Stomach smooth muscle (tissue), 2 donors: ENCODE data around the gene POLR2F.
"Not testable (repeated sequence)": the region's sequence is repeated elsewhere in the genome, so short reads cannot be mapped to it uniquely, and the experiment has no call there.

Experiments used
- H3K27ac ChIP-seq: one replicate; pipeline ENCODE4 v1.7.0; 2013; ENCODE audit warnings: mild to moderate bottlenecking, low read length, inconsistent platforms
- H3K27me3 ChIP-seq, 2 donors: one replicate each; pipeline ENCODE4 v1.7.0; 2013; ENCODE audit warnings: low read length in 2 of 2; ENCODE audit not compliant: insufficient read depth in 2 of 2, control insufficient read depth in 1 of 2
- H3K36me3 ChIP-seq, 2 donors: one replicate each; pipeline ENCODE4 v1.7.0; 2013; ENCODE audit warnings: low read length in 2 of 2; ENCODE audit not compliant: control insufficient read depth in 2 of 2, insufficient read depth in 2 of 2
- H3K4me1 ChIP-seq: one replicate; pipeline ENCODE4 v1.7.0; 2013; ENCODE audit warnings: low read length; ENCODE audit not compliant: control insufficient read depth, insufficient read depth
- H3K4me3 ChIP-seq, 2 donors: one replicate each; pipeline ENCODE4 v1.7.0; 2013; ENCODE audit warnings: low read length in 2 of 2
- H3K9ac ChIP-seq, 2 donors: one replicate each; pipeline ENCODE4 v1.7.0; 2013; ENCODE audit warnings: low read length in 2 of 2, mild to moderate bottlenecking in 1 of 2
- H3K9me3 ChIP-seq, 2 donors: one replicate each; pipeline ENCODE4 v1.7.0; 2013; ENCODE audit warnings: low read length in 2 of 2; ENCODE audit not compliant: control insufficient read depth in 2 of 2
- donor health status: healthy.
- donor health status: Pancreatic carcinoma.

POLR2F gene

GRCh38 chr22:37954686-37955085 is 1.2 kb downstream of the POLR2F start:
- Histone ChIP-seq H3K4me3 (peak overlapping the region; percentile 98 to 99), H3K9me3 (no peaks in the 10 kb centered on the region), H3K27ac (no peak overlapping the region), H3K36me3 (peaks cover 20 to 25% of the 10 kb centered on the region in 2 donors), H3K4me1 (peaks cover 20% of the 10 kb centered on the region), H3K27me3 (no peaks in the 10 kb centered on the region), H3K9ac (peak overlapping the region in 1 of 2 donors; percentile 28)

DNA sequence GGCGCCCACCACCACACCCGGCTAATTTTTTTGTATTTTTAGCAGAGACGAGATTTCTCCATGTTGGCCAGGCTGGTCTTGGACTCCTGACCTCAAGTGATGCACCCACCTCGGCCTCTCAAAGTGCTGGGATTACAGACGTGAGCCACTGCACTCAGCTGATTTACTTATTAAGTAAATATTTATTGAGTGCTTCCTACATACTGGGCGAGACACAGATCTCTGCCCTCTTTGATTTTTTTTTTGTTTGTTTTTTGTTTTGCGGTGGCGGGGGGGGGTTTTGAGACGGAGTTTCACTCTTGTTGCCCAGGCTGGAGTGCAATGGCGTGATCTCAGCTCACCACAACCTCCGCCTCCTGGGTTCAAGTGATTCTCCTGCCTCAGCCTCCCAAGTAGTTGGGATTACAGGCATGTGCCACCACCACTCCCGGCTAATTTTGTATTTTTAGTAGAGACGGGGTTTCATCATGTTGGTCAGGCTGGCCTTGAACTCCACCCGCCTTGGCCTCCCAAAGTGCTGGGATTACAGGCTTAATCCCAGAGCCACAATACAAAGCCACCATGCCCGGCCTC is 2.4 kb downstream of the POLR2F start:
- peaks cover 20 to 29% of the 10 kb centered on the region in 2 donors for H3K36me3 ChIP-seq
- not testable (repeated sequence) for H3K27ac ChIP-seq, H3K9ac ChIP-seq, H3K27me3 ChIP-seq, H3K4me3 ChIP-seq, H3K9me3 ChIP-seq
- peaks cover 20% of the 10 kb centered on the region for H3K4me1 ChIP-seq

DNA sequence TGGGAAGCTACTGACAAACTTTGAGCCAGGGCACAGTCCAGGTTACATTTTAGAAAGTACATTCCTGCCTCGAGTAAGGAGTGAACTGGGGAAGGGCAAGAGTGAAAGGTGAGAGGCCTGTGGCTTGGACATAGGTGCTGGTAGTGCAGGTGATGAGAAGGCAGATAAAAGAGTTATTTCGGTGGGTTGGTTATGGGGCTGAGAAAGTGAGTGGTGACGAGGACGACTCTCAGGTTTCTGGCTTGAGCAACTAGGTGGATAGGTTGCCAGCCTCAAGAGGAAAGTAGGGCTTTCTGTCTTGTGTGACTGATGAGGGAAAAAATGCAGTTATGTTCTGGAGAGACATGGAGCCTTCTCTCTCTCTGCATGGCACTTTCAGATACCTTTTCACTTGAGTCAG is 3.7 kb downstream of the POLR2F start:
- Histone ChIP-seq H3K36me3 (peaks cover 29 to 40% of the 10 kb centered on the region in 2 donors), H3K9ac (no peak overlapping the region), H3K4me3 (no peak overlapping the region), H3K9me3 (no peaks in the 10 kb centered on the region), H3K27ac (no peak overlapping the region), H3K27me3 (no peaks in the 10 kb centered on the region), H3K4me1 (peaks cover 20% of the 10 kb centered on the region)

DNA sequence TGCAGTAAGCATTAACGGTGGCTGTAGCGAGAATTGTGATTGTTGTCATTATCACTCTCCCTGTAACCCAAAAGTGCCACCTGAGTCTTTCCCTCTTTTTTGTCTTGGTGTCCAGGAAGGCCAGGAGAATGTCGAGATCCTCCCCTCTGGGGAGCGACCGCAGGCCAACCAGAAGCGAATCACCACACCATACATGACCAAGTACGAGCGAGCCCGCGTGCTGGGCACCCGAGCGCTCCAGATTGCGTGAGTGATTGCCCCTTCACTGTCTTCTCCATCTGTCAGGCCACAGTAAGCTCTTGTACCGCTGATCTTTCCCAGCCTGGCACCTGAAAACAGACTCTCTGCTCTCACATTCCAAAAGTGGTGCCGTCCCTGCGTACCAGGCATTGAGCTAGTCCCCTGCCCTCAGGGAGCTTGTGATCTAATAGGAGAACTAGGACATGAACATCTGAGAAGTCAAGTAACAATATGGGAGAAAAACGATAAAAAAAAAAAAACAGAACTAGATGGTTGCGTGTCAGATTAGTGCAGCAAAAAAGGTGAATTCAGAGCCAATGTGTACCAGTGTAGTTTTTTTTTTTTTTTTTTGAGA is 5.8 kb downstream of the POLR2F start:
- H3K36me3 ChIP-seq, result peaks cover 29 to 46% of the 10 kb centered on the region in 2 donors
- H3K9me3 ChIP-seq, result no peaks in the 10 kb centered on the region
- H3K9ac ChIP-seq, result no peak overlapping the region

DNA sequence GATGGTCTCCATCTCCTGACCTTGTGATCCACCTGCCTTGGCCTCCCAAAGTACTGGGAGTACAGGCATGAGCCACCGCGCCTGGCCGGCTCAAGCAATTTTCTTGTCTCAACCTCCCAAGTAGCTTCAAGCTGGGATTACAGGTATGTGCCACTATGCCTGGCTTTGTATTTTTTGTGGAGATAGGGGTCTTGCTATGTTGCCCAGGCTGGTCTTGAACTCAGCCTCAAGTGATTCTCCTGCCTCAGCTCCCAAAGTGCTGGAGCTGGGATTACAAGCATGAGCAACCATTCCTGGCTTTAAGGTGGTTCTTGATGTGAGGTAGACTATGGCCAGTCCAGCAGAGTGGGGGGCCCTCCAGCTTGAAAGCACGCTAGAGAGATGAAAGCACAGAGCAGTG is 7.6 kb downstream of the POLR2F start:
- H3K4me3 ChIP-seq, result no peak overlapping the region
- H3K36me3 ChIP-seq, result peaks cover 29 to 46% of the 10 kb centered on the region in 2 donors
- no peak overlapping the region for H3K27ac ChIP-seq
- H3K27me3 ChIP-seq, result no peaks in the 10 kb centered on the region
- H3K9ac ChIP-seq, result no peak overlapping the region
- H3K9me3 ChIP-seq, result no peaks in the 10 kb centered on the region
- peaks cover 3% of the 10 kb centered on the region for H3K4me1 ChIP-seq

More for the DNA sequence above, 5.8 kb downstream of the POLR2F start:
- Histone ChIP-seq H3K4me3 (no peak overlapping the region), H3K27ac (no peak overlapping the region), H3K4me1 (peaks cover 5% of the 10 kb centered on the region), H3K27me3 (no peaks in the 10 kb centered on the region)

- Histone ChIP-seq H3K27me3 (no peaks in the 10 kb centered on the region), H3K27ac (no peak overlapping the region), H3K36me3 (peaks cover 21 to 37% of the 10 kb centered on the region in 2 donors), H3K4me1 (peaks cover 5% of the 10 kb centered on the region), H3K4me3 (no peak overlapping the region), H3K9me3 (no peaks in the 10 kb centered on the region), H3K9ac (no peak overlapping the region)
These were observed 12.6 kb downstream of the POLR2F start for GRCh38 chr22:37965940-37966664.

DNA sequence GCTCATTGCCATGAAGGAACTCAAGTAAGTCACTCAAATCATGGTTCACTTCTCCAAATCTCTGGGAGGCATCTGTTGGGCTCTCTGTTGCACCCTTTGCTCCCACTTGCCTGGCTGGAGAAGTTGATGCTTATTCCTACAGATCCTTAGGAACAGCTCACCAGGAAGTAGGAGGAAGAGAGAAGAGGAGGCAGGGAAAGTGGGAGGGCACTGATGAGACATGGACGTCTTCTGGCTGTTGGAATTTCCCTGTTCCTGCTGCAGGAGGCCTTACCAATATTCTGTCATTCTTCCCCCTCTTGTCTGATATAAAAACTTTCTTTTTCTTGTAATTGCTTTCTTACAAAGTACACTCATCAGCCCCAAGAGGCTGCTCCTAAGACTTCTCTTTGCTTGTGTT is 13.6 kb downstream of the POLR2F start:
- Histone ChIP-seq H3K36me3 (peaks cover 14 to 28% of the 10 kb centered on the region in 2 donors), H3K4me3 (no peak overlapping the region), H3K9ac (no peak overlapping the region), H3K9me3 (no peaks in the 10 kb centered on the region), H3K27ac (no peak overlapping the region), H3K27me3 (no peaks in the 10 kb centered on the region), H3K4me1 (peaks cover 5% of the 10 kb centered on the region)

GRCh38 chr22:37967637-37968451 is 14.3 kb downstream of the POLR2F start:
- Histone ChIP-seq H3K27me3 (no peaks in the 10 kb centered on the region), H3K9me3 (no peaks in the 10 kb centered on the region), H3K9ac (no peak overlapping the region), H3K27ac (no peak overlapping the region), H3K36me3 (peaks cover 14 to 25% of the 10 kb centered on the region in 2 donors), H3K4me1 (peaks cover 5% of the 10 kb centered on the region), H3K4me3 (no peak overlapping the region)

DNA sequence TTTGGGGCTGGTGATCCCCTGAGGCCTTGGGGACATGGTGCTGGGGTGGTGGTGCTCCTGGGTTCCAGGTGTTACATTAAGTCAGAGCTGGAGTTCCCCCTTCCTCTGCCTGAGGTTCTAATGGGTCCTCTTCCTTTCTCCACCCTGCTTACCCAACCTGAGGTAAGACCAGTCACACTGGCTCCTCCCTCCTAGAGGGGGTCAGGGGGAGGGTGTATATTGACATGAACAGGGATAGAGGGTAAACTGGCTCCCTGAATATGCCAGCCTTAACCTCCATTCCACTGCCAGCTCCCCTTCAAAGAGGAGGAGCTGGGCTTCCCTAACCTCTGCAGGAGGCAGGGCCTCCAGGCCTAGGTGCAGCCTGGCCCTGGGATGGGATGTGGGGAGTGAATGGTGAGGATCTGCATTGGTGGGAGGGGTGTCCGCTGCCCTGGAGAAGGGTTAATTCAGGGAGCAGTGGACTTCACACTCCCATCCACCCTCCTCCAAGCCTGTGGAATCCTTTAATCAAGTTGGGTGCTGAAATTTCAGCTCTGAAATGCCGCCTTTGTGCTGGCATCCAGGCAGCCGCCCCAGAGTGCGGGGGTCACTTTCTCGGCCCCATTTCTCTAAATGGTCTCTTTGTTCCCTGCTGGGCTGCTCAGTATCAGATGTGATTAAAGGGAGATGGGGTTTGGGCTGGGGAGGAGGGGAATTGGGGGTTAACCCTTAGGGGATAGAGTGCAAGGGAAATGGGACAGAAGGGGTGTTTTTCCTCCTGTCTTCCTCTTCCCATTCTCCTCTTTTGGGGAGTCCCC is 15.2 kb downstream of the POLR2F start:
- no peaks in the 10 kb centered on the region for H3K27me3 ChIP-seq
- no peak overlapping the region for H3K27ac ChIP-seq
- H3K9me3 ChIP-seq, result no peaks in the 10 kb centered on the region
- peaks cover 5% of the 10 kb centered on the region for H3K4me1 ChIP-seq
- H3K9ac ChIP-seq, result no peak overlapping the region
- H3K36me3 ChIP-seq, result peaks cover 14 to 21% of the 10 kb centered on the region in 2 donors
- H3K4me3 ChIP-seq, result no peak overlapping the region

- H3K27ac ChIP-seq, result no peak overlapping the region
- H3K4me1 ChIP-seq, result peaks cover 6% of the 10 kb centered on the region
- no peak overlapping the region for H3K9ac ChIP-seq
- no peaks in the 10 kb centered on the region for H3K9me3 ChIP-seq
- H3K36me3 ChIP-seq, result peaks cover 14 to 26% of the 10 kb centered on the region in 2 donors
- no peaks in the 10 kb centered on the region for H3K27me3 ChIP-seq
- no peak overlapping the region for H3K4me3 ChIP-seq
These were observed 17.4 kb downstream of the POLR2F start for GRCh38 chr22:37970864-37971263.
